K562 (cell line): ENCODE results near the gene LTBP4. TPM values are rescaled to one million over a fixed set of nuclear protein-coding genes. Genes with fewer than 3 reads are reported as not detected.

Source experiments
- AFF1 ChIP-seq, 2 experiments: fragments of 450-650 bp; IDR thresholded peaks; 2 replicates each; pipeline ENCODE4 v1.6.1; 2018; ENCODE audit warnings: mild to moderate bottlenecking in 2 of 2, low read depth in 1 of 2; ENCODE audit not compliant: partially characterized antibody in 2 of 2
- PCBP2 ChIP-seq: fragments of 200-400 bp; formaldehyde crosslinking; IDR thresholded peaks from 2 replicates; pipeline ENCODE4 v1.6.1; 2018; ENCODE audit warnings: low read length, low read depth, mild to moderate bottlenecking, moderate library complexity; ENCODE audit not compliant: poor library complexity, severe bottlenecking
- SP1 ChIP-seq: sonication (generic); formaldehyde crosslinking; IDR thresholded peaks from 2 replicates; pipeline ENCODE4 v1.8.1; 2022; ENCODE audit warnings: mild to moderate bottlenecking, missing genetic modification reagents
- U2AF1 ChIP-seq: fragments of 200-400 bp; formaldehyde crosslinking; optimal IDR thresholded peaks from 2 replicates; pipeline ENCODE3; 2017; ENCODE audit warnings: mild to moderate bottlenecking, low read depth, low read length, moderate library complexity
- polyA plus RNA-seq, 8 experiments: library from polyadenylated mRNA; depleted of rRNA in 4 of 8; stranded (reverse) in 5 of 8; unstranded in 3 of 8; fragments of >200 nt; fragmentation: Nextera tagmentation in 2 of 8; fragmentation: Illumina TruSeq in 1 of 8; extraction: Ambion mirVana in 2 of 8; extraction: Trizol in 1 of 8; gene quantifications; 2 replicates each; pipeline versions ENCODE4 v1.2.1 to v1.2.3, GENCODE V29; 2011 to 2014; ENCODE audit warnings: inconsistent platforms in 1 of 8, missing spikeins in 1 of 8
- total RNA-seq, 7 experiments: library from RNA; depleted of rRNA in 6 of 7; stranded (reverse); fragments of >200 nt in 6 of 7; fragmentation: Illumina TruSeq in 2 of 7; extraction: Trizol in 2 of 7; gene quantifications; 2 replicates each; pipeline versions ENCODE4 v1.2.1 to v1.2.3, GENCODE V29; 2011 to 2021; ENCODE audit warnings: low replicate concordance in 1 of 7

Gene LTBP4
- total and polyA plus RNA-seq, 9 of the 15 experiments (the other 6 are each of a cell fraction or from before 2014, with no cell fraction given): 0.35 to 160 (median 31.6) TPM

GRCh38 chr19:40607311-40608239 is 6.4 kb downstream of the LTBP4 start (continued):
- TF ChIP-seq AFF1 (IDR thresholded peaks at IDR 0.05; ENCODE audit: low read depth in 1 of 2, partially characterized antibody in 2 of 2) (no peak), SP1 (0 out of 2 replicates have a peak, but pooled peaks have one; percentile 18), PCBP2 (no peak), U2AF1 (no peak)
